Smooth muscle cell (in vitro differentiated cells): ENCODE data around the gene ZMYND11. TPM values are rescaled to one million over a fixed set of nuclear protein-coding genes. Genes with fewer than 3 reads are reported as not detected.

Experiments
- DNase-seq: peaks from one replicate; lab custom pipeline; 2025; ENCODE audit not compliant: unreplicated experiment; lab: John Stamatoyannopoulos, UW
- H2AFZ ChIP-seq: fragments of 200-600 bp; sonication (generic); 2 replicates; pipeline ENCODE4 v1.6.0; 2016; ENCODE audit warnings: antibody characterized with exemption, low read depth, mild to moderate bottlenecking
- H3F3A ChIP-seq: fragments of 200-600 bp; sonication (generic); 2 replicates; pipeline ENCODE4 v1.6.0; 2017; ENCODE audit warnings: antibody characterized with exemption, low read depth
- H3K27ac ChIP-seq: fragments of 200-600 bp; sonication (generic); 2 replicates; pipeline ENCODE4 v1.5.1; 2016; ENCODE audit warnings: low read depth, mild to moderate bottlenecking
- H3K27me3 ChIP-seq: fragments of 200-600 bp; sonication (generic); 2 replicates; pipeline ENCODE4 v1.6.1; 2016; ENCODE audit warnings: low read depth, mild to moderate bottlenecking
- H3K36me3 ChIP-seq: fragments of 200-600 bp; sonication (generic); 2 replicates; pipeline ENCODE4 v1.5.1; 2016; ENCODE audit warnings: low read depth
- H3K4me1 ChIP-seq: fragments of 200-600 bp; sonication (generic); 2 replicates; pipeline ENCODE4 v1.5.1; 2016; ENCODE audit warnings: low read depth
- H3K4me2 ChIP-seq: fragments of 200-600 bp; sonication (generic); 2 replicates; pipeline ENCODE4 v1.6.0; 2016; ENCODE audit warnings: mild to moderate bottlenecking
- H3K4me3 ChIP-seq: fragments of 200-600 bp; sonication (generic); 2 replicates; pipeline ENCODE4 v1.5.1; 2016; ENCODE audit warnings: mild to moderate bottlenecking
- H3K79me2 ChIP-seq: fragments of 200-600 bp; sonication (generic); 2 replicates; pipeline ENCODE4 v1.6.0; 2016; ENCODE audit warnings: low read depth, mild to moderate bottlenecking
- H3K9ac ChIP-seq: fragments of 200-600 bp; sonication (generic); 2 replicates; pipeline ENCODE4 v1.6.0; 2016; ENCODE audit warnings: low read depth
- H3K9me3 ChIP-seq: fragments of 200-600 bp; sonication (generic); replicated peaks from 2 replicates; pipeline ENCODE4 v1.5.1; 2016; ENCODE audit warnings: low read depth
- H4K20me1 ChIP-seq: fragments of 200-600 bp; sonication (generic); 2 replicates; pipeline ENCODE4 v1.6.0; 2016; ENCODE audit warnings: low read depth
- WGBS: methylation state at CpG from one replicate; pipeline ENCODE4 v1.1.7; 2016; ENCODE audit warnings: low lambda C conversion rate; 5-methylcytosine and 5-hydroxymethylcytosine counted together
- polyA plus RNA-seq: library from polyadenylated mRNA; unstranded; fragments of >200 nt; fragmentation: Nextera tagmentation; extraction: Ambion mirVana; gene quantifications from 2 replicates; pipeline ENCODE4 v1.2.1, GENCODE V29; 2016
- total RNA-seq: library from RNA; depleted of rRNA; stranded (reverse); fragments of >200 nt; gene quantifications from 2 replicates; pipeline ENCODE4 v1.2.3, GENCODE V29; 2014
- TF ChIP-seq, protein P1 (sequence below): fragments of 200-600 bp; sonication (generic); IDR thresholded peaks from 2 replicates; pipeline ENCODE4 v1.5.1; 2017; ENCODE audit warnings: borderline replicate concordance, mild to moderate bottlenecking, antibody characterized with exemption; ENCODE audit not compliant: insufficient read depth, poor library complexity, severe bottlenecking

Gene ZMYND11
- total RNA-seq = 66.3 and 71.2 TPM in 2 replicates
- 27.7 and 33.7 TPM in 2 replicates for polyA plus RNA-seq

DNA sequence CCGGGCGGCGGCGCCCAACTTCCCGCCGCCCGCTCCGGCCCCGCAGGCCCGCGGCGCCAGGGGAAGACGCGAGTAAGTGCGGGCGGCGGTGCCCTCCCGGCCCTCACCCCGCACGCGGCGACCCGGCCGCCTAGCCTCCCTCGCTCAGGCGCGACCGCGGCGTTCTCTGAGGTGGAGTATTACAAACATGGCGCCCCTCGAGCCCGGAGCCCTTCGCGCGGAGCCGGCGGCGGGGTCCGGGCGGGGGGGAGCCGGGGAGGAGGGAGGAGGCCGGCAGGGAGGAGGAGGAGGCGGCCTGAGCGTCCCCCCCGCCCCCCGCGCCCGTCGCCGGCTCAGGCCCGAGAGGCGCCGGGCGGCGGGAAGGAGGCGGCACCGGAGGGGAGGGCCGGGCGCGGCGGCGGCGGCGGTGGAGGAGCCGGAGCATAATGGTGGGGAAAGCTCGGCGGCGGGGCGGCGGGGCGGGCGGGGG lies at the start of gene ZMYND11:
ZMYND11 (plus strand) TSS at position 324 of the 469 bp plus-strand sequence. CDS start 44,558 bp downstream, outside the sequence.
- 4% methylated on average over 5 of the region's 73 CpGs for WGBS
- H2AFZ ChIP-seq = peak within 1 kb of the TSS; percentile 85

DNA sequence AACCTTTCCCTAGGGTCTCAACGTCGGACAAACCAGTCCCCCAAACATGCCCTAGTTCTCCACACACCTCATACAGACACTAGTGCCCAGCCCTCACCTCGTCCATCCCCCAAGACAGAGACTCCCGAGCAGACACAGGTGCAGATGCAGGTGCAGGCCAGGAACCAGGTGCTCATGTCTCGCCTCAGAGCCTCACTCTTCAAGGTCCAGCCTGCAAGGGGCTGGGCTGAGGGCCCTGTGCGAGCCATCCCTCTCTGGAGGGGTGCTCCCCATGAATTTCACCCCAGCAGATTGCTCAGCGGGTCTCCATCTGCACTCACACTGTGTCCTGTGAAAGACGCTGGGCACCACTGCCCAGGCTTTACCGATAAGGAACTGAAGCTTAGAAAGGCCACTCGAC lies 49.2 kb upstream of the ZMYND11 start:
- Histone ChIP-seq H3K4me1 (no peaks in the 10 kb centered on the region), H3K4me3 (no peak overlapping the region), H4K20me1 (no peaks in the 10 kb centered on the region), H3K27ac (no peak overlapping the region), H3K9me3 (no peaks in the 10 kb centered on the region), H3K9ac (no peak overlapping the region), H3K79me2 (no peaks in the 10 kb centered on the region), H3K27me3 (no peaks in the 10 kb centered on the region), H3K36me3 (no peaks in the 10 kb centered on the region), H3K4me2 (no peak overlapping the region), H2AFZ (no peak overlapping the region), H3F3A (no peaks in the 10 kb centered on the region)
- TF ChIP-seq, protein P1, sequence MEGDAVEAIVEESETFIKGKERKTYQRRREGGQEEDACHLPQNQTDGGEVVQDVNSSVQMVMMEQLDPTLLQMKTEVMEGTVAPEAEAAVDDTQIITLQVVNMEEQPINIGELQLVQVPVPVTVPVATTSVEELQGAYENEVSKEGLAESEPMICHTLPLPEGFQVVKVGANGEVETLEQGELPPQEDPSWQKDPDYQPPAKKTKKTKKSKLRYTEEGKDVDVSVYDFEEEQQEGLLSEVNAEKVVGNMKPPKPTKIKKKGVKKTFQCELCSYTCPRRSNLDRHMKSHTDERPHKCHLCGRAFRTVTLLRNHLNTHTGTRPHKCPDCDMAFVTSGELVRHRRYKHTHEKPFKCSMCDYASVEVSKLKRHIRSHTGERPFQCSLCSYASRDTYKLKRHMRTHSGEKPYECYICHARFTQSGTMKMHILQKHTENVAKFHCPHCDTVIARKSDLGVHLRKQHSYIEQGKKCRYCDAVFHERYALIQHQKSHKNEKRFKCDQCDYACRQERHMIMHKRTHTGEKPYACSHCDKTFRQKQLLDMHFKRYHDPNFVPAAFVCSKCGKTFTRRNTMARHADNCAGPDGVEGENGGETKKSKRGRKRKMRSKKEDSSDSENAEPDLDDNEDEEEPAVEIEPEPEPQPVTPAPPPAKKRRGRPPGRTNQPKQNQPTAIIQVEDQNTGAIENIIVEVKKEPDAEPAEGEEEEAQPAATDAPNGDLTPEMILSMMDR = no peak
- 83% methylated on average over 8 of the region's 10 CpGs for WGBS
- DNase-seq = no peak

More for the DNA sequence above, at the start of gene ZMYND11:
- Histone ChIP-seq H3K27me3 (no peaks in the 10 kb centered on the region), H3K27ac (peak within 1 kb of the TSS; percentile 85), H3K4me2 (peak within 1 kb of the TSS; percentile 89), H3K79me2 (peaks cover 55% of the 10 kb centered on the region), H3K9me3 (no peaks in the 10 kb centered on the region), H3F3A (peaks cover 3% of the 10 kb centered on the region), H3K4me3 (peak within 1 kb of the TSS; percentile 90), H3K9ac (peak within 1 kb of the TSS; percentile 94), H3K4me1 (peaks cover 27% of the 10 kb centered on the region), H4K20me1 (peaks cover 41% of the 10 kb centered on the region), H3K36me3 (no peaks in the 10 kb centered on the region)
- DNase-seq = peak; percentile 27
- TF ChIP-seq, protein P1 = no peak

DNA sequence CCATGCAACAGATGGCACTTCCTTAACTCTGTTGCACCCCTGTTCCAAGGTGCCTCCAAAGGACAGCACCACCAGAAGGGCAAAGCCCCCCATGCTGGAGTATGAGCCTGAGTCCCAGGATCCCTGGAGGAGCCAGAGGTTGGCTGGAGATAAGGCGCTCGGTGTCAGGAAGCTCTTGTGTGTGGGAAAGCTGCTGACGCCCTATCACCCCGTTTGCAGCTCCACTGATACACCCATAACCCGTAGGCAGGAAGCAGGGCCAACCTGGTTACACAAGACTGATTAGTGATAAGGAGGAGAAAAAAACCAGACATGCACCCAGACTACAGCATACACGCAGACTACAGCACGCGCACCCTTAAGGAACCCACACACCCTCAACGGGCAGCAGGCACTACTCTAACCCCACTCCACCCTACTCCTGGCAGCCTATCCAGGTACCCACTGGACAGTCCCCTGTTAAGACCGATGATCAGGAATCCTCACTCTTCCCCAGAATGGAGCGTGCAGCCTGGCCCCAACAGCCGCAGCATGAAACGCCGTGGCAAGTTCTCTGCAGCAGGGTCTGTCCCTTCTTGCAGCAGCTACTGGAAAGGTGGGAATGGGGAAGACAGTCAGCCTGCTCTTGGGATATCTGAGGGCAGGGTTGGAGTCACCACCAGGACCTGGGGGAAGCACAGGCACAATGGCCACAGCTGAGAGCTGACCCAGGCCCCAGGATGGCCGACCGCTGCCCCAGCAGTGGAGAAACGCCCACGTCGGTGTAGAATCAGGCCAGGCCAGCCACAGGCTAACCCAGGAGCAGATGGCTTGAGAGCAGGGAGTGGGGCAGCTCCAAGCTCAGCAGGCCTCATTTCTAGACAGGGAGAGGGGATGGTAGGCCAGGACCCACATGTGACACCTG lies 47.8 kb upstream of the ZMYND11 start:
- H3K9ac ChIP-seq = no peak overlapping the region
- H3K4me2 ChIP-seq = no peak overlapping the region
- H3K27me3 ChIP-seq = no peaks in the 10 kb centered on the region
- no peaks in the 10 kb centered on the region for H4K20me1 ChIP-seq
- 76% methylated on average over 18 of the region's 19 CpGs for WGBS
- H2AFZ ChIP-seq = no peak overlapping the region
- TF ChIP-seq, protein P1 = no peak
- no peaks in the 10 kb centered on the region for H3K36me3 ChIP-seq
- H3K4me1 ChIP-seq = no peaks in the 10 kb centered on the region
- no peaks in the 10 kb centered on the region for H3K79me2 ChIP-seq
- H3K27ac ChIP-seq = no peak overlapping the region
- H3K9me3 ChIP-seq = no peaks in the 10 kb centered on the region
- no peaks in the 10 kb centered on the region for H3F3A ChIP-seq
- no peak for DNase-seq
- H3K4me3 ChIP-seq = no peak overlapping the region

DNA sequence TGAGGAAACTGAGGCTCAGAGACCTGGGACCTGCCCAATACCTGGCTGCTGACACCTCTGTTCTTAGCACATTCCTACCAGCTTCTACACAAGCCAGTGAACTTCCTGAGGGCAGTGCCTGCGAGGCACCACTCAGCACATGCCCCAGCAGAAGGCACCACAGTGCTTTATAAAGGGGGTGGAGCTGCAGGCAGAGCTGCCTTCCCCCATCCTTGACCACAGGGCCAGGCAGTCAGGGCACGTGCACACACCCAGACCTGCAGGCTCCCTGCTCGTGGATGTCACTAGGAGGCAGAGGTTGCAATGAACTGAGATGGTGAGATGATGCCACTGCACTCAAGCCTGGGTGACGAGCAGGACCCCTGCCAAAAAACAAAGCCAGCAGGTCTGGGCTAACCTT lies 47.0 kb upstream of the ZMYND11 start:
- Histone ChIP-seq H3K79me2 (no peaks in the 10 kb centered on the region), H3K4me2 (no peak overlapping the region), H3F3A (no peaks in the 10 kb centered on the region), H3K9ac (no peak overlapping the region), H3K36me3 (no peaks in the 10 kb centered on the region), H2AFZ (no peak overlapping the region), H3K4me3 (no peak overlapping the region), H3K27me3 (no peaks in the 10 kb centered on the region), H4K20me1 (no peaks in the 10 kb centered on the region), H3K27ac (no peak overlapping the region), H3K4me1 (no peaks in the 10 kb centered on the region), H3K9me3 (no peaks in the 10 kb centered on the region)
- TF ChIP-seq, protein P1 = no peak
- WGBS = 58% methylated on average over 4 of the region's 4 CpGs
- no peak for DNase-seq
